NCI-H510A treated with DMSO at 0.1 percent for 48 hours (cell line): ENCODE results near the gene ZFP62.
"Not testable (repeated sequence)": the region's sequence is repeated elsewhere in the genome, so short reads cannot be mapped to it uniquely, and the experiment has no call there.

ENCODE experiments used
- DNase-seq: peaks from one replicate; lab custom pipeline; 2025; lab: John Stamatoyannopoulos, UW

ZFP62 gene

DNA sequence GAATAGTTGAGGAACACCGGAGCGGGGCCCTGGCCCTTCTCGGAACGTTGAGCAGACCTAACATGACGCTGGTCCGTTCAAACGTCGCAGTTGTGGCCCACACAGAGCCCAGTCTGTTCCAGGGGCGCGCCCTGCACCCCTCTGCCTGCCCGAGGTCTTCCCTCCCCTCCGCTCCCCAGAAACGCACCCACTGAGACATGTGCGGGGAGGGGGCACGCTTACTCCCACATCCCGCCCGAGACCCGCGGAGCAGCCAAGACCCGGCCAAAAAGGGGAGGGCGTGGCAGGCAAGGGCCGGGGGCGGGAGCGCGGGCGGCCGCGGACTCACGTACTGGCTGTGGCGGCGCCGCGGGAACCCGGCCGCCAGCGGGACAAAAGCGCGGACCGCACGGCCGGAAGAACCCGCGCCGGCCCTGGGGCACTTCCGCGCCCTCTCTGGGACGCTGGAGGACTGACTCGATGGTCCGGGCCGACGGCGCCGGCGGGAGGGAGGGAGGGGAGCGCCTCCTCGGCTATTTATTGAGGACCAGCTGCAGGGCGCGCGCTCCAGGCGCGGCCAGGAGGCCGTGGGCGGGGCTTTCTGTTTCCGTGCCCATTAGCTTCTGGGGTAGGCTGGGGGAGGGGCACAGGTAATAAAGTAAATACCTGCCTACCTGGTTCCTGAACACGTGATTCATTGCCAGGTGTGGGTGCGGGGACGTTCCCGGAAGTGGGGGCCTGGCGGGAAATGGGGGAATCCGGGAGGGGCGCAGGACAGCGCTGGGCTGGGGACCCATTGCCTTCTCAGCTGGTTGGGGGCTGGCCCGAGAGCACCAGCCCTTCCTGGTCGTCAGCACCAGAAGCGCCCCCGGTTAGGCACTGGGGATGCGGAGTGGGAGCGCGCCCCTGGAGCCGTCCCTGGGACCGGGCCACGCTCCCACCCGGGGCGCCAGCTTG is at the start of gene ZFP62:
Gene ZFP62, minus strand, starts transcription at position 390 of the 936 bp plus-strand sequence. Its CDS starts 57 bp downstream, at position 333.
- DNase-seq: peak; percentile 69

DNA sequence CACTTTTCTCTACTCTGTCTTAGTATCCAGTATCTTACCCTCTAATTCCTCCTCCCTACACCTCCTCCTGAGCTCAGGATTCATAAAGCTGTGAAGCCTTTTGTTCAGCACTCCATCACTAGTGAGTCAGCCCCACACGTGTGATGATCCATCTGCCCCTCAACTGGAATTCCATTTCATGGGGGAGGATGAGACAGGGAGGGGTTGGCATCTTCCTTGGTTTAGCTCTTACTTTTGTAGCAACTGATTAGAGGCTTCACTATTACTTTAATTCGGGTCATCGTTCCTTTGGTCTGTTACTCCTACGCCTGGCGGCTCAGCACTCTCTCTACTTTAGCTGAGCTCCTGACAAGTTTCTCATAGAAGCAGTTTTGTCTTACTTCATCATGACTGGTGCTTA is 49.7 kb upstream of the ZFP62 start:
- no peak for DNase-seq

DNA sequence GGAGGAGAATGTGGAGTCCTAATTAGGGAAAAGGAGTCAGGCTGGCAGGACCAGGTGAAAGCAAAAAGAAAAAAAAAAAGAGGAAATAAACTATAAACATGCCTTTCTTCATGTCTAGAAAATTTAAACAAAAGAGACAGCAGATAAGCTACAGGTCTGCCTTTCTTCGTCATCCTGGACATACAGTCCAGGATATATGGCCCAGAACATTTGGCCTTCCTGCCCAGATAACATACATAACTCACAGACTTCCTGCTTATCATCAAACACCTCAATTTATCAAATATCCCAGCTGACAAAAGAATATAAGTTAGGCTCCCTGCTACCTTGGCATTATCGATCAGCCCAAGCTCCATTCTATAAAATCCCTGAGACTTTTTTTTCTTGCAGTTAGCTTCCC is 49.1 kb upstream of the ZFP62 start:
- no peak for DNase-seq

DNA sequence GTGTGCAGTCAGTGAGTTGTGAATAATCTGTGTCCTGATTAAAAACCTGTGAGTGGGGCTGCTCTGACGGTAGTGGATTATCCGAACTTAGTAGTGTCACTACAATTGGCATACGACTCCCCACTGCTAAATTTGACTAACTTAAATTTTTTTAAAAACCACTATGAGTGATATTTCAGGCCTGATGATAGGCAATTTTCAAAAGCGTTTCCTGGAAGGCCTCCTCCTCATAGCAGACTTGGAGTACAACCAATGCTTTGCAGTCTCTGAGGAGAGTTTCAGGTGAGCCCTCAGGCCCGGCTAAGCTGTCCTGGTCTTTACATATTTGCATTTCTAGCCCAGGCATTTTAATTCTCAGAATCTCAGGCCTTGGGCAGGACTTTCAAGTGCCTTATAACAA is 48.7 kb upstream of the ZFP62 start:
- no peak for DNase-seq

DNA sequence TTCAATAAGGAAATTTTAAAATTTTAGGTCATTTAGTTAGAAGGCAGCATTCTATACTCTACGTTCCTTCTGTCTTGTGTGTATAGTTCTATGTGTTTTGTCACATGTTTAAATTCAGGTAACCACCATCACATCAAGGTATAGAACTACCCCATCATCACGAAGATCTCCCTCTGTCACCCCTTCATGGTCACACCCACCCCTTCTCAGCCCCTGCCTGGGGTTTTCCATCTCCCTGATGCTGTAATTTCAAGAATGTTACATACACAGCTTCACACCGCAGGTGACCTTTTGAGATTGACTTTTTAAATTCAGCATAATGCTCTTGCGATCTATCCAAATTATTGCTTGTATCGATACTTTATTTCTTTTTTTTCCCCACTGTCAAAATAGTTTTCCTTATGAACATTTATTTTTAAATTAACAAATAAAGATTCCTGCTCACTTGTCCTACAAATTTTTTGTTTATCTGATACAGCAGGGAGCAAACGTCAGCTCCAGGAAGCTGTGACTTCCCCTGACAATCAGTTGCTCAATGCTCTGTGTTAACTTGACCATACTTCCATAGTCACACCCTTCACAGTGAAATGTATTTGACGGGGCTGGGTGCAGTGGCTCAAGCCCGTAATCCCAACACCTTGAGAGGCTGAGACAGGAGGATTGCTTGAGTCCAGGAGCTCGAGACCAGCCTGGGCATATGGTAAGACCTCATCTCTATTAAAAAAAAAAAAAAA is 48.1 kb upstream of the ZFP62 start:
- no peak for DNase-seq

DNA sequence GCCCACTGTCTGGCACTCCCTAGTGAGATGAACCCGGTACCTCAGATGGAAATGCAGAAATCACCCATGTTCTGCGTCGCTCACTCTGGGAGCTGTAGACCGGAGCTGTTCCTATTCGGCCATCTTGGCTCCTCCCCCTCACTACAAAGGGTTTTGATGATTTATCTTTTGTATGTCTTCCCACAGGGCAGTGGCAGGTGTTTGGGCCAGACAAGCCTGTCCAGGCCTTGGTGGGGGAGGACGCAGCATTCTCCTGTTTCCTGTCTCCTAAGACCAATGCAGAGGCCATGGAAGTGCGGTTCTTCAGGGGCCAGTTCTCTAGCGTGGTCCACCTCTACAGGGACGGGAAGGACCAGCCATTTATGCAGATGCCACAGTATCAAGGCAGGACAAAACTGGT is 47.3 kb upstream of the ZFP62 start:
- no peak for DNase-seq

DNA sequence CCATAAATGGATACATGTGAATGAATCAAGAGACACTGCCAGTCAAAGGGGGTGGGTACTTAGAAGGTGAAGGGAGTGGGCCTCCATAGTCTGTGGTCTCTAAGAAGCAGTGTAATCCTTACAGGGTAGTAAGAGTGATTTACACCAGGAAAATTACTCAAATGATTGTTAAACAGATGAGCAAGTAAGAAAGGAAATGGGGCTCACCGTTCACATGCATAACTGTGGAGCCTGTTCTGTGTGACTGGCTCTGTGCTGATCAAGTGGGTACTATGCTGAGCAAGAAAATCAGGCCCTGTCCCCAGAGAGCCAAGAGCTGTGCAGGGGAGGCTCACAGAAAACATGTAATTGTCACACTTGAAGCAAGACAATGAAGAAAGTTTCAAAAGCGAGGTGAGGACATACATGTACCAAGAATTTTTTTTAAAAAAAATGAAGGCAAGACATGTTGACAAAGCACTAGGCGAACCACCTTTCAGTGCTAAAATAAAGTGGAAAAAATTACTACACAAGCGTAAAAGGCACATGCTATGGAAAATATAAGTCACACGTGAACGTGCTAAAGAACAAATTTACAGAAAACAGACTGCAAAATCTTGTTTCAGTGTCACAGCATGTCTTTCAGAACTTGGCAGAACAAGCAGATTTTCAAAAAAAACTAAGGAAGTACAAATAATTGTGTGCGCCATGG is 40.4 kb upstream of the ZFP62 start:
- DNase-seq: no peak

DNA sequence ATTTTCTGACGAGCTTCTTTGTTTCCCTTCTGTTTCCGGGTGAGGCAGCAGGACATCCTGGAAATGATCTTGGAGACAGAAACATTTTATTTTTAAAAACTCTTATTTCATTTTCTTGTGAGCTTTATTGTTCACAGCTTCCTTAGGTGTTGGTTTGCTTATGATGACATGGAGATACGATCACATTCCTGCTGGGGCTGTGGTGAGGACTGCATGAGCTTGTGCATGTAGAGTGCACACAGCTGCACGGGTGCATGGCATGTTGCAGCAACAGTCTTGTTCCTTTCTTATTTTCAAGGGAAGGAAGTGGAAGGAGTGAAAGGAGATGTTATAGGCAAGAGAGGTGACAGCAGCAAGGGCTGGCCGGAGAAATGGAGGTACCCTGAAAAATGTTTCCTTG is 39.1 kb upstream of the ZFP62 start:
- no peak for DNase-seq

DNA sequence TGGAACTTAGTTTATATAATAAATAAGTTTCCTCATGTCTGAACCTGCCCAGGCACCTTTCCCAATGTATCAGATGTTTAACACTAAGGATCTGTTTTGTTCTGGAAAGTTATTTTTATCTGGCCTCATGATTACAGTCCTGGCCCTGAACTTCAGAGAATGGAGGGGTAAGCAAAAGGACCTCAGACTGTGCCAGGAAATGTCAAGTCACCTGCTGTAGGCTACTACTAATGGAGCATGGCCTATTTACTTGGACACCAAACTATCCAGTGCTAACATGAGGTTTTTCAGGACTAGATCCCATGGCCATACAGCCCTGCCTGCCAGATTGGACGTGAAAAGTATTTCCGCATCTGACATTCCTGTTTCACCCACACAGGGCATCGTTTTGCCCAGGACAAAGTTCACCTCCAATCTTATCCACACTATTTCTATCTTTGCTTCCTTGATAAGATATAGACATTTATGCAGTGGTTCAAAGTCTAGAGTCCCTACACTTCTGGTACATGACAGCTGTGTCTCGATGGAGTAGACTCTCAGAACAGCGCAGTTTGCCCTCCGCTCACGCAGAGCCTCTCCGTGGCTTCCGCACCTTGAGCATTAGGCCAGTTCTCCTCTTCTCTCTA is 37.7 kb upstream of the ZFP62 start, which contains the start of gene BTNL8:
Gene BTNL8, plus strand, starts transcription at position 539 of the 626 bp plus-strand sequence. CDS start 152 bp downstream, outside the sequence.
- DNase-seq: no peak

DNA sequence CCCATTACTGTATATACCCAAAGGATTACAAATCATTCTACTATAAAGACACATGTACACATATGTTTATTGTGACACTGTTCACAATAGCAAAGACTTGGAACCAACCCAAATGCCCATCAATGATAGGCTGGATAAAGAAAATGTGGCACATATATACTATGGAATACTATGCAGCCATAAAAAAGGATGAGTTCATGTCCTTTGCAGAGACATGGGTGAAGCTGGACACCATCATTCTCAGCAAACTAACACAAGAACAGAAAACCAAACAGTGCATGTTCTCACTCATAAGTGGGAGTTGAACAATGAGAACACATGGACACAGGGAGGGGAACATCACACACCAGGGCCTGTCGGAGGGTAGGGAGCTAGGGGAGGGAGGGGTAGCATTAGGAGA is 34.3 kb upstream of the ZFP62 start:
- not testable (repeated sequence) for DNase-seq

DNA sequence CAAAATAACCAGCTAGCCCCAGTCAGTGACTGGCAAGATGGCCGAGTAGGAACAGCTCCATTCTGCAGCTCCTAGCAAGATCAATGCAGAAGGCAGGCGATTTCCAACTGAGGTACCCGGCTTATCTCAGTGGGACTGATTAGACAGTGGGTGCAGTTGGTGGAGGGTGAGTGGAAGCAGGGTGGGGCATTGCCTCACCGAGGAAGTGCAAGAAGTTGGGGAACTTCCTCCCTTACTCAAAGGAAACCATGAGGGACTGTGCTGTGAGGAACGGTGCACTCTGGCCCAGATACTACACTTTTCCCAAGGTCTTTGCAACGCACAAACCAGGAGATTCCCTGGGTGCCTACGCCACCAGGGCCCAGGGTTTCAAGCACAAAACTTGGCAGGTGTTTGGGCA is 28.3 kb upstream of the ZFP62 start:
- DNase-seq: no peak

DNA sequence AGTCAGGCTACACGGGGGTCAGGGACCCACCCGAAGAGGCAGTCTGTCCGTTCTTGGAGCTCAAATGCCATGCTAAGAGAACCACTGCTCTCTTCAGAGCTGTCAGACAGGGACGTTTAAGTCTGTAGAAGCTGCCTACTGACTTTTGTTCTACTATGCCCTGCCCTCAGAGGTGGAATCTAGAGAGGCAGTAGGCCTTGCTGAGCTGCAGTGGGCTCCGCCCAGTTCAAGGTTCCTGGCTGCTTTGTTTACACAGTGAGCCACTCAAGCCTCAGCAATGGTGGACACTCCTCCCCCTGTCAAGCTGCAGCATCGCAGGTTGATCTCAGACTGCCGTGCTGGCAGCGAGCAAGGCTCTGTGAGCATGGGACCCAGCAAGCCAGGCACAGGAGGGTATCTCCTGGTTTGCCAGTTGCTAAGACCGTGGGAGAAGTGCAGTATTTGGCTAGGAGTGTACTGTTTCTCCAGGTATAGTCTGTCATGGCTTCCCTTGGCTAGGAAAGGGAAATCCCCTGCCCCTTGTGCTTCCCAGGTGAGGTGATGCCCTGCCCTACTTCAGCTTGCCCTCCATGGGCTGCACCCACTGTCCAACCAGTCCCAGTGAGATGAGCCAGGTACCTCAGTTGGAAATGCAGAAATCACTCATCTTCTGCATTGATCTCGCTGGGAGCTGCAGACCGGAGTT is 24.9 kb upstream of the ZFP62 start:
- not testable (repeated sequence) for DNase-seq

DNA sequence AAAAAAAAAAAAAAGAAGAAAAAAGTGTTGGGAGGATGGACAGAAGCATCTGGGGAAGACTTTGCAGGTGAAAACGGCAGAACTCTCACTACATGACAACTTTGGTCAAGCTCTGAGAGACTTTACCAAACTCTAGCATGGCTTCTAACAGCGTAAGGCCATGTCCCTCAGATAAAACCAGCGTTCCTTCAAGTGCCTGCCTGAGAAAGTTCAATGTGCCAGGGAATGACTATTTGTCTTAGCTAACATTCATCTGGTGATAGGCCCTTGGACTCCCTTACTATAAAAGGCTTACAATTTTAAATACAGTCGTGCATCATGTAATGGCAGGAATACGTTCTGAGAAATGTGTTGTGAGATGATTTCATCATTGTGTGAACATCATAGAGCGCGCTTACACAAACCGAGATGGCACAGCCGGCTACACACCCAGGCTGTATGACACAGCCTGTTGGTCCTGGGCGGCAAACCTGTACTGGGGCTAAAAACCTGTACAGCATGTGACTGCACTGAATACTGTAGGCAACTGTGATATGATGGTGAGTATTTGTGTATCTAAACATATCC is 14.9 kb upstream of the ZFP62 start:
- no peak for DNase-seq

DNA sequence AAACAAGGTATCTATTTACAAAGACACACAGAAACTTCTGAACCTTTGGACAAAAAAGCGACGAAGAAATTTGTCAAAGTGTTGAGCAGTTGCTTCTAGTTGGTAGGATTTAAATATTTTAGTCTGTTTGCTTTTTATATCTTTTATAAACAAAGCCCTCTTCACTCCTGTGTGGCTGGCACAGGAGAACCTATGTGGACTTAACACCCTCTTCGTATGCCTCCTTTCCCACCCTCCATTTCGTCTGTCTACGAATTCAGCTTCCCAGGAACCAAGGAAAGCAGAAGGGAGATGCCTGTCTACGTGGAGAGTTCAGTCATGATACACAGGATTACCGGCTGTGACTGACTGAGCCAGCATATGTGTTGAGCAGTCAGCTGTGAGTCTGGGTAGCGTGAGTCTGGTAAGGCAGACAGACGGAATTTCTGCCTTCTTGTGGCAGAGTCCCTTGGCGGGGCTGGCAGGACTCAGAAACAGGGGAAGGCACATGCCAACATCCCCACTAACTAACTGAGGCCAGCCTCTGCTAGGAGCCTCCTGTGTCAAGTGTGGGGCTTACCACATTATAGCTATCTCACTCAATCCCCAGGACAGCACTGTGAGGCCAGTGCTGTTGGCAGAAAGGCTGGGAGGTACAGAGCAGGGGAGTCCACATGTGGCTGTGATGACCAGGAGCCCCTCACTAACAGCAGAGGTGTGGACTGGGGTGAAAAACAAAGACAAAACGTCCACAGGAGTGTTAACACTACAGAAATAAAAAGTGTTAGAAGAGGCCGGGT is 13.9 kb upstream of the ZFP62 start:
- DNase-seq: no peak

DNA sequence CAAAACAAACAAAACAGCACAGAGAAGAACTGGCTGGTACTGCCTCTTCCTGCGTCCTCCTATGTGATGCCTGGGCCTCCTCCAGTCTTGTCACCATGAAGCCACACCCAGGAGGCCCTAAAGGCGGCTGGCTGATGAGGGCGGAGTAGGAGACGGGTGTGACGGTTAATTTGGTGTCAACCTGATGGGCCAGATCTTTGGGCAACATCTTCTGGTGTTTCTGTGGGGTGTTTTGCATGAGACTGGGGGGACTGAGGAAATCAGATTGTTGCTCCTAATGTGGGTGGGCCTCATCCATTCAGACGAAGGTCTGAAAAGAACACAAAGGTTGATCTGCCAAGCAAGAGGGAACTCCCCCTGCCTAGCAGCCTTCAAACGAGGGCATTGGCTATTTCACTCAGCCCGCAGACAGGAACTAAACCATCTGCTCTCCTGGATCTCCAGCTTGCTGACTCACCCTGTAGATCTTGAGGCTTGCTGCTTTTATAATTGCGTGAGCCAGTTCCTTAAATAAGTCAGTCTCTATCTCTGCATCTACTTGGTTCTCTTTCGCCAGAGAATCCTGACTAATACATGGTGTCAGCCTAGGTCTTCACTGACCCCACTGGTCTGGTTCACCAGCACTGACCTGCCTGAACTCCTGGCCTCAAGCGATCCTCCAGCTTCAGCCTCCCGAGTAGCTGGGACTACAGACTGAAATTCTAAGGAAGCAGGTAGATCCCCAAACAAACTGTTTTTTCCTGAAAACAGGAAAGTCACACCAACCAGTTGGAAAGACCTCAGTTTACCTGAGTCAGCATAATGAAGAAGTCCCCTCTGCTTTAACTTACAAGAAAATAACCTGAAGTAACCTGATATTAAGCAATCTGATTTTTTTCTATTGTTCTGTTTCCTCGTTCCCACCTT is 12.8 kb upstream of the ZFP62 start:
- DNase-seq: no peak

DNA sequence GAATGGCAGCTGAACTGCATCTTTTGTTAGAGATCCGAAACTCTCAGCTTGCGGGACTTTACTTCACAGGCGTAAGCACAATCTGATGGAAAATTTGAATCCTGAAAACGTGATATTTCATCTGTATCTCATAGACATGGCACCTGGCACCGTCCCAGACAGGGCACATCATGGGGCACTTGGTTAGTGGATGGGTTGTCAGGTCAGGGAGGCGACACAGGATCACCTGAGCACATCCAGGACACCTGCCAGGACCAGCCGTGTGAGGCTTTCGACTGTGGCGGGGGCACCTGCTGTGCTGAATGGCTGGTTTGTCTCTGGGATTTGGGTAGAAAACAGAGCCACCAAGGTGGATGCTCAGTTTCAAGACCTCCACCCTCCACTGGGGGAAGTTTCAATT is 11.3 kb upstream of the ZFP62 start:
- no peak for DNase-seq

DNA sequence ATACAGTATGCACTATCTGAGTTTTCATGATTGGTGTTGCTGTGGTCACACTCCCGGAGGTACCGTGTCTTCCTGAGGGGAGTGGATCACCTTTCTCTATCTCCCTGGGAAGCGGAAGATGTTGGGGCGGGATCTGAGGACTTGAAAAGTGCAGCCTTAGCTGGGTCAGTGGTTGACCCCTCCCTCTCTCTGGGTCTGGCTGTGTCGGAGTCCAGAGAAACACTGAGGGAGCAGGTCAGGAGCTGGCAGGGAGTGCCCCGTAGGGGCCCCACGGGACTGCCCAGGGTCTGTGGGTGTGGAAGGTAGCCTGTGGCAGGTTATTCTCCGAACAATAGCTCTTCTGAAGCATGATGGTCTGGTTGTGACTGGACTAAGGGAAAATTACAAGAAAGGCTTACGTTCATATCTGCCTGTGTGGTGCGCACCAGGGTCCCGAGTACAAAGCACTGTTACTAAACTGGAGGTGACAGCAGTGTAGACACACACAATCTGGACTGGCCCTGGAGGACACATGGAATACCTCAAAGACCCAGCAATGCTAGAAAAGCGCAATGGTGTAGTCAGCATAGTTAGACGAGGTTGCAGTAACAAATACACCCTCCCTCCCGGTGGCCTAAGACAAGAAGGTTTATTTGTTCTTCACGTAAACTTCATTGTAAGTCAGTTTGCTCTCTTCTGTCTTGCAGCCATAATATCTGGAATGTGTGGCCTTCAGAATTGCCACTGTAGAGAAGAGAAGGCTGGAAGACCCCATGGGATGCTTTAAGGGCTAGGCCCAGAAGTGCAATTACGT is 9.4 kb upstream of the ZFP62 start:
- DNase-seq: no peak

DNA sequence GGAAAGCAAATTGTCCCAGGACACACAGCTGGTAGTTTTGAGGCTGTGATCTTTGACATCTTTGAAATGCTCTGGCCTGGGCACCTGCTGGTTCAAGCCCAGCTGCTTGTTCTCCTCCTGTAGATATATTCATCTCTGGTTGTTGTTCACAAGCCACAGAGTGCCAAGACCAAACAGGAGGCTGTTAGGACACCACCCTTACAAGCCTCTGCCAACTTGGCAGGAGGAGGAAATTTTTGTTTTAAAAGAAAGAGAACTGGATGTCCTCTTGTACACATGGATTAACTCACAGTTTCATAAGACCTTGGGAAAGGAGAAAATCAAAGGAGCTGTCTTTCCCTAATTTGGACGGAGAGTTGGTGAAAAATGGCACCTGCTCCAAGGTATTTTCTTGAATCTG is 8.5 kb upstream of the ZFP62 start:
- DNase-seq: no peak
